Stimulated activated CD8-positive, alpha-beta memory T cell treated with anti-CD3 and anti-CD28 coated beads, Interleukin-15, amount 100 ng/mL, for 1 hour (primary cell): ENCODE results near the gene CABLES2.
"Not testable (repeated sequence)": the region's sequence is repeated elsewhere in the genome, so short reads cannot be mapped to it uniquely, and the experiment has no call there.

Experiments
- DNase-seq: peaks from one replicate; pipeline ENCODE4 v3.0.0-alpha.2; 2020; ENCODE audit warnings: low read depth

CABLES2 gene

GRCh38 chr20:62390317-62391164 lies 16.5 kb downstream of the CABLES2 start:
- no peak for DNase-seq

- no peak for DNase-seq
These were observed 17.4 kb downstream of the CABLES2 start for GRCh38 chr20:62389601-62390087.

GRCh38 chr20:62388839-62389600 lies 18.1 kb downstream of the CABLES2 start:
- no peak for DNase-seq

- DNase-seq = no peak
These were observed 19.0 kb downstream of the CABLES2 start for GRCh38 chr20:62387933-62388635.

GRCh38 chr20:62387219-62387913 lies 19.7 kb downstream of the CABLES2 start:
- no peak for DNase-seq

- peak; percentile 81 for DNase-seq
These were observed 20.5 kb downstream of the CABLES2 start, which contains the start of gene RPS21 for GRCh38 chr20:62386383-62387218. Gene RPS21 (plus strand): TSS chr20:62387103. CDS start chr20:62387339, 236 bp downstream.

GRCh38 chr20:62382306-62383198 lies 24.5 kb downstream of the CABLES2 start:
- peak; percentile 54 for DNase-seq

- DNase-seq = no peak
These were observed 25.2 kb downstream of the CABLES2 start for GRCh38 chr20:62381842-62382241.

GRCh38 chr20:62381202-62381797 lies 25.8 kb downstream of the CABLES2 start:
- no peak for DNase-seq

GRCh38 chr20:62378215-62378614 lies 28.9 kb downstream of the CABLES2 start:
- DNase-seq = no peak

GRCh38 chr20:62377615-62378178 lies 29.4 kb downstream of the CABLES2 start:
- no peak for DNase-seq

- DNase-seq = no peak
These were observed 30.0 kb downstream of the CABLES2 start for GRCh38 chr20:62377064-62377461.

- DNase-seq = no peak
These were observed 30.7 kb downstream of the CABLES2 start for GRCh38 chr20:62376112-62377063.

- DNase-seq = no peak
These were observed 32.5 kb downstream of the CABLES2 start for GRCh38 chr20:62374331-62375152.

GRCh38 chr20:62373631-62374179 lies 33.4 kb downstream of the CABLES2 start:
- DNase-seq = not testable (repeated sequence)
